HG03135 (cell line): ENCODE results near the gene STX11.

Source experiments
- ATAC-seq: cut with Tn5 transposase; IDR thresholded peaks from one replicate; pipeline ENCODE4 v1.9.1; 2021; ENCODE audit warnings: mild to moderate bottlenecking, moderate library complexity; ENCODE audit not compliant: unreplicated experiment

STX11 gene

GRCh38 chr6:144141470-144141869 lies 8.8 kb upstream of the STX11 start:
- ATAC-seq = no peak

GRCh38 chr6:144143106-144143505 lies 7.2 kb upstream of the STX11 start:
- ATAC-seq = no peak

- no peak for ATAC-seq
These were observed 6.4 kb upstream of the STX11 start for GRCh38 chr6:144143878-144144277.

GRCh38 chr6:144144996-144145395 lies 5.3 kb upstream of the STX11 start:
- ATAC-seq = no peak

GRCh38 chr6:144145541-144145940 lies 4.8 kb upstream of the STX11 start:
- ATAC-seq = no peak

GRCh38 chr6:144148886-144149285 lies 1.4 kb upstream of the STX11 start:
- ATAC-seq = no peak

- ATAC-seq = no peak
These were observed 791 bp upstream of the STX11 start for GRCh38 chr6:144149558-144149893.

- ATAC-seq = peak; percentile 61
These were observed 667 bp downstream of the STX11 start for GRCh38 chr6:144150710-144151657.

GRCh38 chr6:144152334-144152900 lies 2.1 kb downstream of the STX11 start:
- ATAC-seq = no peak

- no peak for ATAC-seq
These were observed 2.9 kb downstream of the STX11 start for GRCh38 chr6:144153260-144153659.

- ATAC-seq = no peak
These were observed 3.7 kb downstream of the STX11 start for GRCh38 chr6:144153971-144154370.

GRCh38 chr6:144155529-144155928 lies 5.2 kb downstream of the STX11 start:
- ATAC-seq = peak; percentile 57

- ATAC-seq = peak; percentile 40
These were observed 6.0 kb downstream of the STX11 start for GRCh38 chr6:144156338-144156737.

- ATAC-seq = no peak
These were observed 6.7 kb downstream of the STX11 start for GRCh38 chr6:144156991-144157390.

- ATAC-seq = no peak
These were observed 7.8 kb downstream of the STX11 start for GRCh38 chr6:144158133-144158532.

GRCh38 chr6:144159223-144159622 lies 8.9 kb downstream of the STX11 start:
- no peak for ATAC-seq

- ATAC-seq = no peak
These were observed 9.4 kb downstream of the STX11 start for GRCh38 chr6:144159742-144160141.

GRCh38 chr6:144160431-144161005 lies 10.2 kb downstream of the STX11 start:
- ATAC-seq = no peak

- no peak for ATAC-seq
These were observed 11.7 kb downstream of the STX11 start for GRCh38 chr6:144161975-144162374.

GRCh38 chr6:144162977-144163376 lies 12.7 kb downstream of the STX11 start:
- peak; percentile 67 for ATAC-seq

GRCh38 chr6:144165784-144166183 lies 15.5 kb downstream of the STX11 start:
- ATAC-seq = no peak

GRCh38 chr6:144170044-144170443 lies 19.7 kb downstream of the STX11 start:
- no peak for ATAC-seq
